HG03520 (cell line): ENCODE data around the gene HGFAC.
"Not testable (repeated sequence)": the region's sequence is repeated elsewhere in the genome, so short reads cannot be mapped to it uniquely, and the experiment has no call there.

Experiments
- ATAC-seq: cut with Tn5 transposase; IDR thresholded peaks from one replicate; pipeline ENCODE4 v1.9.1; 2021; ENCODE audit warnings: mild to moderate bottlenecking, moderate library complexity; ENCODE audit not compliant: unreplicated experiment

The HGFAC gene

GRCh38 chr4:3410401-3411135 is 31.2 kb upstream of the HGFAC start:
- no peak for ATAC-seq

- ATAC-seq: not testable (repeated sequence)
These were observed 30.6 kb upstream of the HGFAC start for GRCh38 chr4:3411190-3411589.

GRCh38 chr4:3411676-3412075 is 30.1 kb upstream of the HGFAC start:
- ATAC-seq: no peak

GRCh38 chr4:3412257-3413020 is 29.3 kb upstream of the HGFAC start:
- ATAC-seq: no peak

- ATAC-seq: no peak
These were observed 28.5 kb upstream of the HGFAC start for GRCh38 chr4:3413217-3413671.

- ATAC-seq: no peak
These were observed 27.9 kb upstream of the HGFAC start for GRCh38 chr4:3413675-3414420.

GRCh38 chr4:3414421-3415279 is 27.1 kb upstream of the HGFAC start:
- no peak for ATAC-seq

- no peak for ATAC-seq
These were observed 26.2 kb upstream of the HGFAC start for GRCh38 chr4:3415471-3416141.

GRCh38 chr4:3416270-3416669 is 25.5 kb upstream of the HGFAC start:
- ATAC-seq: no peak

- no peak for ATAC-seq
These were observed 24.9 kb upstream of the HGFAC start for GRCh38 chr4:3416821-3417221.

- ATAC-seq: no peak
These were observed 24.3 kb upstream of the HGFAC start for GRCh38 chr4:3417448-3417847.

- ATAC-seq: no peak
These were observed 23.6 kb upstream of the HGFAC start for GRCh38 chr4:3418029-3418762.

- no peak for ATAC-seq
These were observed 21.7 kb upstream of the HGFAC start for GRCh38 chr4:3419836-3420605.

- no peak for ATAC-seq
These were observed 21.2 kb upstream of the HGFAC start for GRCh38 chr4:3420606-3420955.

- ATAC-seq: no peak
These were observed 20.8 kb upstream of the HGFAC start for GRCh38 chr4:3420956-3421355.

- no peak for ATAC-seq
These were observed 20.3 kb upstream of the HGFAC start for GRCh38 chr4:3421470-3421869.

GRCh38 chr4:3422241-3422801 is 19.4 kb upstream of the HGFAC start:
- ATAC-seq: no peak

GRCh38 chr4:3422808-3423297 is 18.9 kb upstream of the HGFAC start:
- no peak for ATAC-seq
